ENCODE measurements around the gene HMGXB3.

DNA sequence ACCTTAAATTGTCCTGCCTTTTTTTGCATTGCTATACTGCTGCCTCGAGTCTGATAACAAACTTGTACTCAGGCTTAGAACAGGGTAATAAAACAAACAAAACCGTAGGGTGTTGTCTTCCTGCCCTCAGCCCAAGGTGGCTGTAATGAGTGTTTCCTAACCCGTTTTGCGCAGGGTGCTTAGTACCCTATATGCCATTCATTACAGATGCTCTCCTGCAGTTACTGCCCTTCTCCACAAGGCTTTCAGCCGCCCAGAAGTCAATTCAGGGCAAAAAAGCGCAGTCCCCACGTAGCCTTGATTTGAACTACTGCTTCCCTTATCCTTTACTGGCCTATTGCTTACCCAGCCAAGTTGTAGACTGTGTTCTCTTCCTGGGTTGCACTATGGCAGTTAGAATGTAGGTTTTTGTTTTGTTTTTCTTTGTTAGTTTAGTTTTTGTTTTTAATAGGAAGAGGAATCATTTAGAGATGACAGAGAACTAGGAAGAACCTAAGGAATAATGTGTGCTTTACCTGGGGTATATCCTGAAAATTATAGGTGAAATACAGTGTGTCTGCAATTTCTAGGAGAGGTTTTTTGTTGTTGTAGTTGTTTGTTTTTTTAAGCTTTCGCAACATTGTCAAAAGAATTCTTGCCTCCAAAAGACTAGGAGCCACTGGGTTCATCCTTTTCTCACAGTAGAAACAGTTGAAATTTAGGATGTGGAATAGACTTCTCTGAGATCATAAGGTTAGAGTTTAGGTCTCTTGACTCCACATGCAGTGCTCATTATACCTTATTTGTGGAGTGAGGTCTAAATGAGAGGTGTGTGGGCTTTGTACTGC is 1.3 kb downstream of the HMGXB3 start:
- TF ChIP-seq, protein P1, sequence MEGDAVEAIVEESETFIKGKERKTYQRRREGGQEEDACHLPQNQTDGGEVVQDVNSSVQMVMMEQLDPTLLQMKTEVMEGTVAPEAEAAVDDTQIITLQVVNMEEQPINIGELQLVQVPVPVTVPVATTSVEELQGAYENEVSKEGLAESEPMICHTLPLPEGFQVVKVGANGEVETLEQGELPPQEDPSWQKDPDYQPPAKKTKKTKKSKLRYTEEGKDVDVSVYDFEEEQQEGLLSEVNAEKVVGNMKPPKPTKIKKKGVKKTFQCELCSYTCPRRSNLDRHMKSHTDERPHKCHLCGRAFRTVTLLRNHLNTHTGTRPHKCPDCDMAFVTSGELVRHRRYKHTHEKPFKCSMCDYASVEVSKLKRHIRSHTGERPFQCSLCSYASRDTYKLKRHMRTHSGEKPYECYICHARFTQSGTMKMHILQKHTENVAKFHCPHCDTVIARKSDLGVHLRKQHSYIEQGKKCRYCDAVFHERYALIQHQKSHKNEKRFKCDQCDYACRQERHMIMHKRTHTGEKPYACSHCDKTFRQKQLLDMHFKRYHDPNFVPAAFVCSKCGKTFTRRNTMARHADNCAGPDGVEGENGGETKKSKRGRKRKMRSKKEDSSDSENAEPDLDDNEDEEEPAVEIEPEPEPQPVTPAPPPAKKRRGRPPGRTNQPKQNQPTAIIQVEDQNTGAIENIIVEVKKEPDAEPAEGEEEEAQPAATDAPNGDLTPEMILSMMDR (IDR thresholded peaks at IDR 0.05), result peak; percentile 61
- no peak for TF ChIP-seq ZFX (IDR thresholded peaks at IDR 0.05; ENCODE audit: borderline replicate concordance)

Measured in 22Rv1 (cell line).